Activated CD4-positive, alpha-beta T cell treated with anti-CD3 and anti-CD28 coated beads, Interleukin-2, Interleukin-4, amounts not matched to agents 100 ng/mL and 50 ng/mL, durations not matched to agents 16 hours and 8 hours (primary cell): ENCODE measurements around the gene KIF13A.
"Not testable (repeated sequence)": the region's sequence is repeated elsewhere in the genome, so short reads cannot be mapped to it uniquely, and the experiment has no call there.

Experiments
- DNase-seq: peaks from one replicate; pipeline ENCODE4 v3.0.0-alpha.2; 2020; ENCODE audit warnings: low spot score

Gene KIF13A

DNA sequence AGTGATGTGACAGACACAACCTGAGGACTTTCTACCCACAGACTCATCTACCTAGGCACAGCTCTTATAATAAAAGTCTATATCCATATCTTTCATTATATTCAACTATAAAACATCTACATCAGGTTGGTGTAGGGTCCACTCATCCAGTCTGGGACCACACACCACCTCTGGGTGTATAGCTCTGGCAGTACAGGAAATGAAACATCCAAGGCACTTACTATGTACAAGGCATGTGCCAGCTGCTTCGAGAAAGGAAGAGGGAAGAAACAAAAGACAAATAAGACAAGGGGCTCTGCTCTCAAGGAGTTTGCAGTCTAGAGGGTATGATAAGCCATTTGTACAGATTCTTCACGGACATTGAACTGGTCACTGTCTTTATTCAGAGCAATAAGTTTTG lies 18.6 kb downstream of the KIF13A start:
- no peak for DNase-seq

DNA sequence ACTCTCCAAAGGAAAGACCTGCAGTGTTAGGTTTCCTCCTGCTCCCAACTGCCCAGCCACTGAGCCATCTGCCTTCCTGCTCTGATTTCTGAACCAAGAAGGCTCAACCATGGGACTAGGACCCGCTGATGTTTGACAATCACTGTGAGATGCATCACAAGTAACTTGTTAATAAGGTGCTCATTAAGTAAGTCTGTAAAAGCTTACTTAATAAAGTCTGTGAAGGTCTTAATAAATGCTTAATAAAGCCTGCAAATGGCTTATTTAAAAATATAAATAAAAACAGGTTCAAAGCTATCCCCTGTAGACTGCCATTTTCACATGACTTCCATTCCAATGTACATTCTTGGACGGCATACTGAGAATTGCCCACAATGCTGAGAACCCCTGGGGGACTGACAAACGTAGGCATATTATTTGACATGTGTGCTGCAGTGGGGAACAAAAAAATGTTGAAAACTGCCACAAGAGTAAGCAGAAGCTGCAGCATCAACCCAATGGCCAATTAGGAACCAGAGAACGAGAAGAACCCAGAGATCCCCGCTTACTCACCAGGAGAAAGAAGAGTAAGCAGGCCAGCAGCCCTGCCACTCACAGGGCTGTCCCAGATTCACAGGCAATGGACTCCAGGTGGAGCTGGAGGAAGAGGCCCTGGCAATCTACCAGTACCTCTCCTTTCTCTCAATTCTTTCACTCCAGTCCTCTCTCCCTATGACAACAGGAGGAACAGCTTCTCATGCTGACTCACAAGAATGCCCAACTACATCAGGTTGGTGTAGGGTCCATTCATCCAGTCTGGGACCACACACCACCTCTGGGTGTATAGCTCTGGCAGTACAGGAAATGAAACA lies 19.5 kb downstream of the KIF13A start:
- no peak for DNase-seq

DNA sequence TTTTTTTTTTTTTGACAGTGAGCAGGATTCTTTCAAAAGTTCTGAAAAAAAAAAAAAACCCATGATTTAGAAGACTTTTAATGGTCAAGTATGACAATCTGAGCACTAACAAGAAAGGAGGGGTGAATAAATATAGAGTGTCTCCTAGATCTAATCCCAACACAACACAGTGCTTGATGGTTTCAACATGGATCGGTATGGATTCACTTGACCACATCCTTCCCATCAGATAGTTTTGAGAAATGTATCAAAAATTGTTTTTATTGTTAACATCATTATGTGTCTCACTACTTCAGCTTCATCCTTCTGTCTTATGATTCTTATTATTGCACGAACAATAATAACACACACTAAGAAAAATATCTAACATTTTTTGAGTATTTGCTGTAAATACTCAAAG lies 21.0 kb downstream of the KIF13A start:
- no peak for DNase-seq

DNA sequence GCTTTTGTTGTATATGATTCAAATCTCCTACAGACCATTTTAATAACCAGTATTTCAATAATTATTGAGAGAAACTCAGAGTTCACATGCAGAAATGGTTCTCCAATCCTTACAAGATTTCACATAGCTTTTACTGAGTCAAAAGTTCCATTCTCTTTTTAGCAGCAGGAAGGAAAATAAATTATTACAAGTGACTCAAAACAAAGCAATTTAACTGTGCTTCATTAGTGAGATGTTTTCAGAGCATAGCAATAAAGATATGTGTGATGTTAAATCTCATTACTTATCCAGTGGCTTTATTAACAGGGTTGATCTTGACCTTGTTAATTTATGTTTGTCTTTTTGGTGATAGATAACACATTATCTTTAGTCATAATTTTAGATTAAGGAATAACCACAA lies 22.0 kb downstream of the KIF13A start:
- no peak for DNase-seq

DNA sequence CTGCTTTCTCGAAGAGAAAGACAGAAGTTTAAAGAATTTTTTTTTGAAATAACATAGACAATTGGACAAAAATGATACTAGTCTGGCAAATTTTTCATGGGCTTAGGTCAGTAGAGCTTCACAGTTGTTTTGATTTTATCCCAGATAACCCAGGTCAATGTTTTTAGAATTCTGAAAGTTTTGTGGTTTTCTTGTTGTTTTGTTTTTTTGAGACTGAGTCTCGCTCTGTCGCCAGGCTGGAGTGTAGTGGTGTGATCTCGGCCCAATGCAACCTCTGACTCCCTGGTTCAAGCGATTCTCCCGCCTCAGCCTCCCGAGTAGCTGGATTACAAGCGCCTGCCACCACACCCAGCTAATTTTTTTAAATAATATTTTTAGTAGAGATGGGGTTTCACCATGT lies 22.8 kb downstream of the KIF13A start:
- no peak for DNase-seq

DNA sequence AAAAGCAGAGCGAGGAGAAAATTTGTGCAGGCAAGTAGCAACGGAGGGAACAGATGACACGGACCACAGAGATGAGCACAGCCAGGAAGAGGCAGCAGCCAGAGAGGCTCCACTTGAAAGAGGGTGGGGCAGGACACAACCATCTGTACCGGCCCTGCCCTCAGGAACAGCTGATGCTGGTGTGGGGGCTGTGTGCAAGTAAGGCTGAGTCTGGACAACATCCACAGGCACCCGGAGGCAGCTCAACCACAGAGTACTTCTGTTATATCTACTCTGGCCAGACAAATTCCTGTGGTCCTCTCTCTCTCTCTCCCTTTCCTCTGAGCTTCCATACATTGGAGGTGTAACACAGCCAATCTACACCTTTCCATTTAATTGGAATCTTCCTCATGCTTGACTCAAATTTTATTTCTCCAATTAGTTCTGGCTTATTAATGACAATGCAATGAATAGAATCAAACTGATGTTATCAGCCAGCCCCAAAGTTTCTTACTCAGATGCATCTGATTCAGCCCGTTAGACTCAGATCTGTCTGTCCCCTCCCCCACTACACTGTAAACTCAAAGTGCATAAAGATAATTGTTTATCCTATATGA lies 24.9 kb downstream of the KIF13A start:
- DNase-seq = no peak

DNA sequence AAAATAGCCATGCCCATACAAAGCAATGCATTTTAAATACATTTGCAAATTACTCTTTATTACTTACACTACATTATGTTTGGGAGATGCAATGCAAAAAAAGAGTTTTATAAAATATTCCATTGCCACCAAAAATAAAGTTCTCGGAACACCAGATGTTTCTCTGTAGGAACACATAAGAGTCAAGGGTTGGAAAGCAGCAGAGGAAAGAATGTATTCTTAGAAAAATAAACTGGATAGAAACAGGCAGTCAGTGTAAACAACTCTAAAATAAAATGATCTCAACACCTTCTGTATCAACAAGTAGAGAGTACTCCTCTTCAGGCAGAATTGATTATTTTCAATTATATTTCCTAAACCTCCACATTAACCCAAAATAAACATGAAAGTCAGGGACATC lies 28.1 kb downstream of the KIF13A start:
- DNase-seq = no peak

DNA sequence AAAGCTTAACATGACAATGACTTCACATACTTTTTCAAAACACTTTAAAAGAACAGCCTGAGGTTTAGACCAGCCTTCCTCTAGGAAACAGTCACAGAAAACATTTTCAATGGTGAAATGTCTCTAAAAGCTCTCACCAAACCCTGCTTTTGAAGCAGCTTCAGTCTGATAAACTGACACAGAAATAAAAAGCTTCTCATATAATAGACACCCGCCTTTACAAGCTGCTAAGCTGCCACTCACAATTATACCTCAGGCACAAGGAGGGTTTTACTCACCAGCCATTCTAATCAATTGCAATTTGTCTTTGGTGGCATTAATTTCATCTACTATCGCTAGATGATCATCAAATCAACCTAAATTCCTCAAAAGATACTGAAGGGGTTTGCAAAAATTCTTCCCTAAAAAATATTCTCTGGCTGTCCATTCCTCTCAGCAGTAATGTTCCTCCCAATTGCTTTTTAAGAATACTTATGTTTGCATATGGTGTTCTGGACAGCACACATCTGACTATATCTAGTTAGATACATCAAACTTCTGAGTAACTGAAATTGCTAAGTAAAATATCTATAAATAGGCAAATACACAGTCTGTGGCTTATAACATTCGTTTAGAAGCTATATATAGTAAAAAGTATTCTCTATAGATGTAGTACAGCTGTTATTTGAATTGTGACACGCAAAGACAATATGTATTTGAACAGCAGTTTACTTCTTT lies 29.4 kb downstream of the KIF13A start:
- no peak for DNase-seq

DNA sequence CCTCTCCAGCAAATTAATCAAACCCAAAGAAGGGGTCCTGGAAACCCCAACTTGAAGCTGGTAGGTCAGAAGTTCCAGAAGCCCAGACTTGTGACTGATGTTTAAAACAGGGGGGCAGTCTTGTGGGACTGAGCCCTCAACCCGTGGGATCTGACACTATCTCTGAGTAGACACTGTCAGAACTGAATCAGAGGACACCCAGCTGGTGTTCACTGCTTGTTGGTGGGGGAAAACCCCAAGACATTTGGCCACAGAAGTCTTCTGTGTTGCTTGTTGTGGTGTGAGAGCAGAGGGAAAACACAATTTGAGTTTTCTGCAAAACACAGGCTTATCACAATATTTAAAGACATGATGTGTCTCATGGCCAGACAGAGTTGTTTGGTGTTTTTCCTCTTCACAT lies 29.9 kb downstream of the KIF13A start:
- no peak for DNase-seq

DNA sequence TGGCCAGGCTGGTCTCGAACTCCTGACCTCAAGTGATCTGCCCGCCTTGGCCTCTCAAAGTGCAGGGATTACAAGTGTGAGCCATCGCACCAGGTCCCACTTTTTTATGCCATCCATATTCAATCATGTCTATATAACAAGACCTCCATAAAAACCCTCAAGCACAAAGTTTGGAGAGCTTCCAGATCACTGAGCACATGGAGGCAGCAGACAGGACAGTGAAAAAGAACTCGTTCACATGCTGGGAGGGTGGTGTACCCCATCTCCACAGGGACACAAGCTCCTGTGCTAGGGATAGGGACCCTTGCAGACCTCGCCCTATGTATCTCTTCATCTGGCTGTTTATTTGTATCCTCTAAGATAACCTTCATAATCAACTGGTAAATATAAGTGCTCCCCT lies 30.3 kb downstream of the KIF13A start:
- no peak for DNase-seq

DNA sequence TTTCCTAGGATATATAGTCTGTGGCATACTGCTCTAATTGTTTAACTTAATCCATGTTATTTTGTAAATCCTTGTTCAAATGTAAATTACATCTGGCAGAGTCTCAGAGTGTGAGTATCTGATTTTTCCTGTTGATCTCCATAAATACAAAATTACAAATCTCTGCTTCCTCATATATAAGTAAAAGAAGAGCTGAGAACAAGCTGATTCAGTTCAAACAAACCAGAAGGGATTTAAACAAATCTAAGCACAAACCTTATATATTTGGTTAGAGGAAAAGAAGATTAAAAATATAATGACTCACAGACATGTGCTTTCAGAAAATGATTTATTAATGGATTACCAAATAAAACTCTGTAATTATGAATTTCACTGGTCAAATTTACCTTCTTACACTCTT lies 37.3 kb downstream of the KIF13A start:
- no peak for DNase-seq

DNA sequence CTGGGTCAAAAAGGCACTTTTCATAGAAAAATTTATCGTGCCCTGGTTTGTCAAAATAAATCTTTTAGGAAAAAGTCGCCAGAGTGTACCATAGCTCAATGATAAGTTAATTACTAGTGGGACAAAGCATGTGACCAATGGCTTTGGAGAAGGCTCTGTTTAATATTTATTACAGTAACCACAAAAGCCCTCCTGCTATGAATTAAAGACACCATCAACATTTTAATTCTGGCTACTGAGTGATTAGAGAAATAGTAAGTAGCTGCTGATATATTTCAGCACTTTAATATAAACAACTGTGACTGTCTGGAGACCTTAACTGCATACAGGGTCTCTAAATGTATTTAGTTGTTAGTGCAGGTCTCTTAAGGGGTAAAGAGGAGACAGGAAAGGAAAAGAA lies 38.3 kb downstream of the KIF13A start:
- DNase-seq = no peak

DNA sequence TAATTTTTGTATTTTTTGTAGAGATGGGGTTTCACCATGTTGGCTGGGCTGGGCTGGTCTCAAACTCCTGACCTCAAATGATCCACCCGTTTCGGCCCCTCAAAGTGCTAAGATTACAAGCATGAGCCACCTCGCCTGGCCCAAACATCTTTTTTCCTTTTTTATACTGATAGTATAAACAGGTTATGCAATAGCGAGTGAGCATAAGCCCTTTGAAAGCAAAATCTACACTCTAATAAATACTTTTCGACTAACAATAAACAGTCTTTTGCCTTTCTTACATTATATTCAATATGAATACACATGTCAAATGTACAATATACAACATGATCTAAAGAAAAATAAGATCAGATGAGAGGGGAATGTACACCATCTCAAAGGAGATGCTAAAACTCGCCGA lies 38.7 kb downstream of the KIF13A start:
- DNase-seq = no peak

DNA sequence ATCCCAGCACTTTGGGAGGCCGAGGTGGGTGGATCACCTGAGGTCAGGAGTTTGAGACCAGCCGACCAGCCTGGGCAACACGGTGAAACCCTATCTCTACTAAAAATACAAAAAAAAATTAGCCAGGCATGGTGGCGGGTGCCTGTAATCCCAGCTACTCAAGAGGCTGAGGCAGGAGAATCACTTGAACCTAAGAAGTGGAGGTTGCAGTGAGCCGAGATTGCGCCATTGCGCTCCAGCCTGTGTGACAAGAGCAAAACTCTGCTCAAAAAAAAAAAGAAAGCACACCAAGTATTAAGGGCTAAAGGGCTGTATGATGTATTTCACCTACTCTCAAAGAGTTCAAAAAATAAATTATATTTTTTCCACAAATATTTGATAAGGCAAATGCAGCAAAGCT lies 39.9 kb downstream of the KIF13A start:
- DNase-seq = not testable (repeated sequence)

DNA sequence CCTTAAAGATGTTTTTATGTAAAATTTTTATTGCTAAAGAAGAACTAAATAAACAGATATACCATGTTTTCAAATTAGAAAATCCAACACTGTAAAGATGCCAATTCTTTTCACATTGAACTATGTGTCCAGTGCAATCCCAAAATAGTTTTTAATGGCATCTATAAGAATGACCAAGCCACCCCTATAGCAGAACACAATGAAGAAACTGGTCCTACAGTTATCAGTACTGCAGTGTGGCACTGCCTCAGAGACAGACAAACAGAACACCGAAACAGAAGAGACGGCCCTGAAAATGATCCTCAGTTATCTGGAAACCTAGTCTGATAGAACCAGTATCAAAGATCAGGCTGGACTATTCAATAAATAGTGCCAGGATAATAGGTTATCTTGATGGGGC lies 41.9 kb downstream of the KIF13A start:
- DNase-seq = no peak

DNA sequence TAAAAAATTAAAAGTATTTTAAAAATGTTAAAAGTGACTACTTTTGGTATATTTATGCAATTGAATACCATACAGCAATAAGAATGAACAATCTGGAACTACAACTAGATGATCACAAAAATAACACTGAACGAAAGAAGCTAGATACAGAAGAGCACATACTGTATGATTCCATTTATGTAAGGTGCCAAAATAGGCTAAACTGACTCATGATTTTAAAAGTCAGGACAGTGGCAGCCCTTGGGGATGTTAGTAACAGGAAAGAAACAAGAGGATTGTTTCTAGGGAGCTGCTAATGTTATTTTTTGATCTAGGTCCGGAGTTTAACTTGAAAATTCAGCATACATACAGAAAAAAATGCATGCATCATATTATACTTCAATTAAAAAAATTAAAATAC lies 42.3 kb downstream of the KIF13A start:
- DNase-seq = no peak

DNA sequence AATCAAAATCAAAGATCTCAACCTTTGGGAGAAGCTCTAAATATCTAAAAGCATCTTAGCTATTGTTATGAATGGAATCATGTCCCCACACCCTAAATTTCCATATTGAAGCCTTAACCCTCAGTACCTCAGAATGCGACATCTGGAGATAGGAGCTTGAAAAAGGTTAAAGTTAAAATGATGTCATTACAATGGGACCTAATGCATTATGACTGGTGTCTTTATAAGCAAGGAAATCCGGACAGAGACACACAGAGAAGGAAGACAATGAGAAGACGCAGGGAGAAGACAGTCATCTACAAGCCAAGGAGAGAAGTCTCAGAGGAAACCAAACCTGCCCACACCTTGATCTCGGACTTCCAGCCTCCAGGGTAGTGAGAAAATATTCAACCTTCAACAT lies 46.1 kb downstream of the KIF13A start:
- DNase-seq = no peak

DNA sequence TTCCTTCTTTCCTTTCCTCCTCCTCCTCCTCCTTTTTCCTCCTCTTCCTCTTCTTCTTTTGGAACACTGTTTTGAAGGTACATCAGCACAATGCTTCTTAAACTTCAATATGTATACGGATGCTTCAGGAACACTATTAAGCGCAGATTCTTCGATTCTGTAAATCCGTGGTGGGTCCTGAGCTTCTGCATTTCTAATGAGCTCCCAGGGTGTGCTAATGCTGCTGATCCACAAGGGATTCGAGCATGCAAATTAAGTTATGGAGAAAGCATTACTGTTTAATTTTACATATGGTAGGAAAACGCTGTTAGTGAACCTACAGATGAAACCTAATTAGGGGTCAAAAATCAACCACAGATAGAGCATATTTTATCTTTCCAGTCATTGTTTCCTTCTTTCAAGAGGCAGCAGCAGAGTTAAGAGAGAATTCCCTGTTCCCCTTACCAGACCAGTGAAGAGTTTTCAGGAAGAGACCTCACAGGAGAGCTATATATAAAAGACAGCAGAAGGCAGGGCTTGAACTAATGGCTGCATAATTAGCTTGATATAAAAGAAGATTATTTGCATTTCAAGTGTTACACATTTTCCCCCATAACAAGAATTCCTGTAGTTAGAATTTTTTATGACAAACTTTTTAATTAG lies 47.2 kb downstream of the KIF13A start:
- no peak for DNase-seq

DNA sequence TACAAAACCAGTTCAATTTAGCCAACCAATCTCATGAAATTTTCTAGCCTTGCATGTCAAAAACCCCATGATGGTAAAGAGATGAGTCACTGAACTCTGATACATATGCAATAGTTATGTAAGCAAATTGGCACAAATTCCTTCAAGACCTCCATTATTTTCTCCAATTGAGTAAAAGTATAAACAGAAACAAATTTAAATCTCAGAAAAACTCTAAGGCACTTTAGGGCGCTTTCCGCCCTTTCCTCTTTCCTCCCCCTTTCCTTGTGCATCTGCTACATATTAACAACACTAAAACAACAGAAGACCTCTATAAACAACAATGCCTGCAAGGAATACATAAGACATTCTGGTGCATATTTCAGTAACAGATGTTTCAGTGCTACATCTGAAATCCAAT lies 48.5 kb downstream of the KIF13A start:
- no peak for DNase-seq

DNA sequence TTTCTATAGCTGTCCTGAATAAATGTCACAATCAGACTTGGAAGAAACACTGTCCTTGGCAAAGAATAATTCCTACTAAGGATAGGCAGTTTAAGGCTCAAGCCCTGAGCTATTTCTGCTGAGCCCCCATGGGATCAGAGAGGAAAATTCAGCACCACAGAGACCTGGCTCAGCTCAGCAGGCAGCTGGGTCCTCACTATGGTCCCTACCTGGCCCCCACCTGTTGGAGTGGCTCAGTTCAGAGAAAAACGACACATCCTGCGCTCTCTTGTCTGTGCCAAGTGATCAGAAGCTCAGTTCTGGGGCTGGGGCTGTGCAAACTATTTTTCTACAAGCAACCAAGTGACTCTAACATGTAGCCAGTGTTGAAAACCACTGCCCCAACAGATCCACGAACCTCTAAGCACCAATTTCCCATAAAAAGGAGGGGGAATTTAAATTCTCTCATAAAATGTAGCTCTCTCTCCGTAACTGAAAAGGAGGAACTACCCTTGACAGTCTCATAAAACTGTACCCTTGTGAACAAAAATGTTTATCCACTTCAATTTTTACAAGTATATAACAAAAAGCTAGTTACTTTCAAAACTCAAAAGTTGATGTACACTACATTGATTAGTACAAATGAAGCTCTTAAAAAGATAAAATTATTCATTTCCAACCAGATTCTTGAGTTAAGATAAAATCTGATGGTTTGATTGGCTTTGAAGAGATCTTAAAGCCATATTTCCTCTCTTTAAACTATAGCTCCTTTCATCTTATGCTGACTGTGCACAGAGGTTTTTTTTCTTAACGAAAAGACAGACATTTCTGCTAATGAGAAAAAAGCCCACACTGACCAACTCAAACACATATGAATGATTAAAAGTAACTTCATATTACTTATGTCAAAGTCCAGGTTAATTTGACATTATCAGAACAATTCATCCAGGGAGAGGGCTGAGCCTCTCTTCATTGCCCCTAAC lies 52.0 kb downstream of the KIF13A start:
- DNase-seq = no peak

DNA sequence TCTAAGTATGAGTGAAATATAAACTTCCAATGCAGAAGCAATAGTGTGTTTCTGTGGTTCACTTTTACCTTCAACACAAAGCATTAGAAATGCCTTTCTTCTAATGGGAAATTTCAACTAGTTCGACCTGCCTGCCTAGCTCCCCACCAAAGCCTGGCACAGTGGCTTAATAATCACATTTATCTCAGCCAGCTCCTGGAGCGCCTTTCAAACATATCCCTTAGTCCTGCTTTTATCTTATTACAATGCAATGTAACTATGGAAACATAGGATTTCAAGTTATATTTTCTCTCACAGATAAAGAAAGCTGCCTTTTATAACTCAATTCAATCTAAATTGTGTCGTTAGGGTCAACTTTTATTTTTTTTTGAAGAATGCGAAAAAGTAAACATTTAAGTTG lies 53.7 kb downstream of the KIF13A start:
- no peak for DNase-seq
